RCC 7860 (cell line): ENCODE results near the gene FREM3.
"Not testable (repeated sequence)": the region's sequence is repeated elsewhere in the genome, so short reads cannot be mapped to it uniquely, and the experiment has no call there.

Experiments
- DNase-seq: peaks from one replicate; pipeline ENCODE4 v3.0.0-alpha.2; 2015; ENCODE audit warnings: low spot score
- FAIRE-seq: peaks from 2 replicates; lab custom pipeline; 2012; peaks lifted over from hg19 to GRCh38; lab: Jason Lieb, UNC

FREM3 gene

GRCh38 chr4:143586080-143586479 is 114.4 kb downstream of the FREM3 start:
- DNase-seq = no peak
- FAIRE-seq = no peak

GRCh38 chr4:143585548-143585947 is 114.9 kb downstream of the FREM3 start:
- no peak for DNase-seq
- no peak for FAIRE-seq

- FAIRE-seq (no peak), DNase-seq (no peak)
These were observed 119.0 kb downstream of the FREM3 start for GRCh38 chr4:143581331-143581946.

DNA sequence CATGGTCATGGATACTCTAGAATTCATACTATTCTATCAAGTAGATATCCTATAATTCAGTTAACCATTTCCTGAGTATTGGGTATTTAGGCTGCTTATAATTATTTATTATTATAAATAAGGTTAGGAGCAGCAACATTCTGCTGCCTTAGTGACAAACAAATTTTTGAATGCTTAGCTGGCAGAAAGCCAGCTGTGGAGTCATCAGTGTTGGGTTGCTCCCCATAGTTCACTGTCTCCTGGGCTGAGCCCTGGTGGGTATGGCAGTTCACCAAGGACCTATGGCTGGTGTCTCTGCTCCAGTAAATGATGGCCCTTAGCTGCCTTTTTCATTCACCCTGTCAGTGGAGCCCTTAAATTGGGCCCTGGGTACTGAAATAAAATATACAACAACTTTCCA is 125.1 kb downstream of the FREM3 start:
- no peak for FAIRE-seq
- no peak for DNase-seq

GRCh38 chr4:143564472-143564871 is 136.0 kb downstream of the FREM3 start:
- FAIRE-seq (no peak), DNase-seq (no peak)

DNA sequence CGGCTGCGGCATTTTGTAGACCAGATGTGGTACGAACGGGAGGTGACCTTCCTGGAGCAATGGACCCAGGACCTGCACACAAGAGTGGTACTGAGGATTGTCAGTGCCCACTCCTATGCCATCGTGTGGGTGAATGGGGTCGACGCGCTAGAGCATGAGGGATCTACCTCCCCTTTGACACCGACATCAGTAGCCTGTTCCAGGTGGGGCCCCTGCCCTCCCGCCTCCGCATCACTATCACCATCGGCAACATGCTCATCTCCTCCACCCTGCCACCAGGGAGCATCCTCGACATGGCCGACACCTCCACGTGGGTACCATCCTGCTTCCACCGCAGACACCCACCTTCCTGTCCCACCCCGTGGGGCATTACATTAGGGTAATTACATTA is 140.7 kb downstream of the FREM3 start:
- DNase-seq = no peak
- no peak for FAIRE-seq

DNA sequence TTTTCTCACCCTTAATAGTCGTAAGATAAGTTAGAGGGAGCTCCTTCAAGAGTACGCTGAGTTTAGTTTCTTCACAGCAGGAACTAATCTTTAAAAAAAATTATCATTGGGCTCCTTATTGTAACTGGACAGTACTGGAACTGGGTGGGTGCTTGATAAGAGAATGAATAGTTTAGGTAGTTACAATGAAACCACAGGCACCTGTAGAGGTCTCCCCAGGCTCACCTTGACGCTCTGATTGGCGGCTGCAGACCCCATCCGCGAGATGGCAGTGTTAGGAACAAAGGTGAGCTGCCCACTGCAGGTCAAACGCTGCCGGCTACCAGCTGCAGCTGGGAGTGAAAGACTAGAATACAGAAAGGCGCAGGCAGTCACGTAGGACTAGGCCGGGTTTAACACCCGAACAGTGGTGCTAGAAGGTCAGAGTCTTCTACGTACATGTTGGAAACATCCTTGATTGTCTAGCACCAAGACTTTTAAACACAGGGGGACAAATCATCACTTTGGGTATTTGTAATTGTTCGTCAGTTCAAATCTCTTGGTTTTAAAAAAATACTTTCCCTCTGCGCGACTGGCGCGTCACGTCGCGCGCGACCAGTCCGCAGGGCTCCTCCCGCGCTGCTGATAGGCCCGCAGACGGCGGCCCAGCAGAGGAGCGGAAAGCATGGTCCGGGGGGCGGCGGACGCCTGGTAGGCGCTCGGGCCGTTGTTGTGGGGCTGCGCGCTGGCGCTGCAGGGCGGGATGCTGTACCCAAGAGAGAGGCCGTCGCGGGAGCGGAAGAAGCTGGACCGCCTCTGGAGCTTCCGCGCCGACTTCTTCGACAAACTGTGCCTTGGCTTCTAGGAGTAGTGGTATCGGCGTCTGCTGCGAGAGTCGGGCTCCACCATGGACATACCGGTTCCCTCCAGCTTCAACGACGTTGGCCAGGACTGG is 141.4 kb downstream of the FREM3 start:
- FAIRE-seq (no peak), DNase-seq (no peak)

DNA sequence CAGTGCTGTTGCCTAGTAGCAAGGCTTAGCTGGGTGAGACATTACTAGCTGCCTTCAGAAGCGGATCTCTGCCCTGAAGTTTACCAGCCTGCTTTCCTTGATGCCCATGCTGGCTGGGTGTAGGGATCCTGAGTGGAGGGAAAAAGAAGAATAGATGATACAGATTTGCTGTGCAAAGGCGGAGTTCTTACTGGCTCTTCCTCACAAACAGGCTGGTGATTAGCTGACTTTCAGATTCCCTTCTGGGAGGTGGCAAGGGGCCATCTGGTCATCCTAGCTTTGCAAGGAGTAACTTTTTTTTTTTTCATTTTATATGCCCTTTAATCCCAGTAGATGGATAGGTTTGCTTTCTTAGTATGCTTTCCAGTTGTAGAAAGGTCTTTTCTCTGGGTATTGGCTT is 142.2 kb downstream of the FREM3 start:
- DNase-seq (no peak), FAIRE-seq (no peak)

GRCh38 chr4:143555676-143556075 is 144.8 kb downstream of the FREM3 start:
- no peak for DNase-seq
- FAIRE-seq = no peak

GRCh38 chr4:143554728-143555597 is 145.5 kb downstream of the FREM3 start:
- DNase-seq = no peak
- FAIRE-seq = no peak

- DNase-seq (no peak), FAIRE-seq (no peak)
These were observed 150.5 kb downstream of the FREM3 start for GRCh38 chr4:143549928-143550327.

DNA sequence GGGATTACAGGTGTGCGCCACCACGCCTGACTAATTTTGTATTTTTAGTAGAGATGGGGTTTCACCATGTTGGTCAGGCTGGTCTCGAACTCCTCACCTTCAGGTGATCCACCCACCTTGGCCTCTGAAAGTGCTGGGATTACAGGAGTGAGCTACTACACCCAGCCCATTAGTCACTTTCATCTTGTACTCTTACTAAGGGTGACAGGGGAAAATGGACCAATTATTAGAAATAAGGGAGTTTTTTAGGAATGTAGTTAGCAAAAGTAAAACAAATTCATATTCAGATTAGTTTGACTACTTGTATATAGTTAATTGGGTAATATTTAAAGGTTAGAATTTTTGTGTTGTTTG is 160.8 kb downstream of the FREM3 start:
- no peak for DNase-seq
- no peak for FAIRE-seq

DNA sequence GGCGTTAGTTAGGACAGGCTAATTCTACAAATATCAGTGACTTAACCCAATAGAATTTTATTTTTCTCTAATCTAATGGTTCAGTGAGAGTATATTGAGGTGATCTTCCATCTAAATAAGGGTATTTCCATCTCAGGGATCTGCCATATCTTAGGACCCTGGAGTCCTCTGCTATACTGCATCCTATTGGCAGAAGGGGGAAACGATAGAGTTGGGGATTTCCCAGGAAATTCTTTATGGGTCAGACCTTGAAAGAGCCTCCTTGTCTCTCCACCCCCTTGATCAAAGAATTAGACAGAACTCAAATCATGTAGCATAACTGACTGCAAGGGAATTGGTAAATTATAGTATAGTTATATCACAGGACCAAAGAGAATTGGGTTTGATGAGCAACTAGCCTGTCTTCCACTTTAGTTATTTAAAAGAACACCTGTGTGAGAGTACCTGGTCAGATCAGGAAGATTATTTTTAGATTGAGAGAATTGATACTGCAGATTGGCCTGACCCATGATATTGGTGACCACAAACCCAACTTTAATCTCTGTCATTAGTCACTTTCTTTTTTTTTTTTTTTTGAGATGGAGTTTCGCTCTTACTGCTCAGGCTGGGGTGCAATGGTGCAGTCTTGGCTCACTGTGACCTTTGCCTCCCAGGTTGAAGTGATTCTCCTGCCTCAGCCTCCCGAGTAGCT is 161.4 kb downstream of the FREM3 start:
- no peak for DNase-seq
- no peak for FAIRE-seq

- FAIRE-seq (no peak), DNase-seq (no peak)
These were observed 168.5 kb downstream of the FREM3 start for GRCh38 chr4:143531788-143532491.

GRCh38 chr4:143531380-143531779 is 169.1 kb downstream of the FREM3 start:
- FAIRE-seq = no peak
- DNase-seq = no peak

- DNase-seq, FAIRE-seq: not testable (repeated sequence)
These were observed 172.4 kb downstream of the FREM3 start for GRCh38 chr4:143528046-143528445.
